Measurements from ENCODE around the gene SHMT2.

The SHMT2 gene

GRCh38 chr12:57225680-57226210 is 3.8 kb upstream of the SHMT2 start:
- no peak for ATAC-seq
- TF ChIP-seq CSRNP3 (CRISPR knock-in tag; IDR thresholded peaks at IDR 0.05) (no peak), RARB (CRISPR knock-in tag; IDR thresholded peaks at IDR 0.05) (no peak), ZNF565 (CRISPR knock-in tag; conservative IDR thresholded peaks at IDR 0.05; ENCODE audit: low read depth) (no peak), GLIS3 (CRISPR knock-in tag; IDR thresholded peaks at IDR 0.05) (no peak), ZFP3 (CRISPR knock-in tag; IDR thresholded peaks at IDR 0.05) (no peak), ZNF70 (CRISPR knock-in tag; IDR thresholded peaks at IDR 0.05) (no peak)
- TF ChIP-seq, protein P1, sequence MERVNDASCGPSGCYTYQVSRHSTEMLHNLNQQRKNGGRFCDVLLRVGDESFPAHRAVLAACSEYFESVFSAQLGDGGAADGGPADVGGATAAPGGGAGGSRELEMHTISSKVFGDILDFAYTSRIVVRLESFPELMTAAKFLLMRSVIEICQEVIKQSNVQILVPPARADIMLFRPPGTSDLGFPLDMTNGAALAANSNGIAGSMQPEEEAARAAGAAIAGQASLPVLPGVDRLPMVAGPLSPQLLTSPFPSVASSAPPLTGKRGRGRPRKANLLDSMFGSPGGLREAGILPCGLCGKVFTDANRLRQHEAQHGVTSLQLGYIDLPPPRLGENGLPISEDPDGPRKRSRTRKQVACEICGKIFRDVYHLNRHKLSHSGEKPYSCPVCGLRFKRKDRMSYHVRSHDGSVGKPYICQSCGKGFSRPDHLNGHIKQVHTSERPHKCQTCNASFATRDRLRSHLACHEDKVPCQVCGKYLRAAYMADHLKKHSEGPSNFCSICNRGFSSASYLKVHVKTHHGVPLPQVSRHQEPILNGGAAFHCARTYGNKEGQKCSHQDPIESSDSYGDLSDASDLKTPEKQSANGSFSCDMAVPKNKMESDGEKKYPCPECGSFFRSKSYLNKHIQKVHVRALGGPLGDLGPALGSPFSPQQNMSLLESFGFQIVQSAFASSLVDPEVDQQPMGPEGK (CRISPR knock-in tag; IDR thresholded peaks at IDR 0.05; ENCODE audit: borderline replicate concordance) = no peak
- TF ChIP-seq, protein P2, sequence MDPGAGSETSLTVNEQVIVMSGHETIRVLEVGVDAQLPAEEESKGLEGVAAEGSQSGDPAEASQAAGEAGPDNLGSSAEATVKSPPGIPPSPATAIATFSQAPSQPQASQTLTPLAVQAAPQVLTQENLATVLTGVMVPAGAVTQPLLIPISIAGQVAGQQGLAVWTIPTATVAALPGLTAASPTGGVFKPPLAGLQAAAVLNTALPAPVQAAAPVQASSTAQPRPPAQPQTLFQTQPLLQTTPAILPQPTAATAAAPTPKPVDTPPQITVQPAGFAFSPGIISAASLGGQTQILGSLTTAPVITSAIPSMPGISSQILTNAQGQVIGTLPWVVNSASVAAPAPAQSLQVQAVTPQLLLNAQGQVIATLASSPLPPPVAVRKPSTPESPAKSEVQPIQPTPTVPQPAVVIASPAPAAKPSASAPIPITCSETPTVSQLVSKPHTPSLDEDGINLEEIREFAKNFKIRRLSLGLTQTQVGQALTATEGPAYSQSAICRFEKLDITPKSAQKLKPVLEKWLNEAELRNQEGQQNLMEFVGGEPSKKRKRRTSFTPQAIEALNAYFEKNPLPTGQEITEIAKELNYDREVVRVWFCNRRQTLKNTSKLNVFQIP (CRISPR knock-in tag; IDR thresholded peaks at IDR 0.05; ENCODE audit: borderline replicate concordance, low read depth) = no peak

- no peak for ATAC-seq
- TF ChIP-seq ZNF70 (CRISPR knock-in tag; IDR thresholded peaks at IDR 0.05) (no peak), OSR1 (CRISPR knock-in tag; IDR thresholded peaks at IDR 0.05) (no peak), ZFP30 (CRISPR knock-in tag; IDR thresholded peaks at IDR 0.05) (no peak)
These were observed 2.8 kb upstream of the SHMT2 start for GRCh38 chr12:57226588-57227314.

GRCh38 chr12:57227315-57228115 is 2.0 kb upstream of the SHMT2 start:
- ATAC-seq = no peak
- TF ChIP-seq CSRNP3 (CRISPR knock-in tag; IDR thresholded peaks at IDR 0.05) (no peak), TOX (CRISPR knock-in tag; IDR thresholded peaks at IDR 0.05; ENCODE audit: borderline replicate concordance) (no peak), GLIS3 (CRISPR knock-in tag; IDR thresholded peaks at IDR 0.05) (no peak), CSDC2 (CRISPR knock-in tag; IDR thresholded peaks at IDR 0.05) (no peak), OSR1 (CRISPR knock-in tag; IDR thresholded peaks at IDR 0.05) (no peak), ZNF8 (CRISPR knock-in tag; IDR thresholded peaks at IDR 0.05) (no peak), TSHZ2 (CRISPR knock-in tag; IDR thresholded peaks at IDR 0.05) (no peak)
- TF ChIP-seq, protein P2 (CRISPR knock-in tag; IDR thresholded peaks at IDR 0.05; ENCODE audit: borderline replicate concordance, low read depth) = no peak
- TF ChIP-seq, protein P3, sequence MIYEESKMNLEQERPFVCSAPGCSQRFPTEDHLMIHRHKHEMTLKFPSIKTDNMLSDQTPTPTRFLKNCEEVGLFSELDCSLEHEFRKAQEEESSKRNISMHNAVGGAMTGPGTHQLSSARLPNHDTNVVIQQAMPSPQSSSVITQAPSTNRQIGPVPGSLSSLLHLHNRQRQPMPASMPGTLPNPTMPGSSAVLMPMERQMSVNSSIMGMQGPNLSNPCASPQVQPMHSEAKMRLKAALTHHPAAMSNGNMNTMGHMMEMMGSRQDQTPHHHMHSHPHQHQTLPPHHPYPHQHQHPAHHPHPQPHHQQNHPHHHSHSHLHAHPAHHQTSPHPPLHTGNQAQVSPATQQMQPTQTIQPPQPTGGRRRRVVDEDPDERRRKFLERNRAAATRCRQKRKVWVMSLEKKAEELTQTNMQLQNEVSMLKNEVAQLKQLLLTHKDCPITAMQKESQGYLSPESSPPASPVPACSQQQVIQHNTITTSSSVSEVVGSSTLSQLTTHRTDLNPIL (CRISPR knock-in tag; IDR thresholded peaks at IDR 0.05; ENCODE audit: low read depth) = no peak
- TF ChIP-seq, protein P1 (CRISPR knock-in tag; IDR thresholded peaks at IDR 0.05; ENCODE audit: borderline replicate concordance) = no peak
